Keratinocyte (primary cell): Measurements from ENCODE around the gene SDK1. TPM values are rescaled to one million over a fixed set of nuclear protein-coding genes. Genes with fewer than 3 reads are reported as not detected.

Experiments used
- DNase-seq: peaks from one replicate; pipeline ENCODE4 v3.0.0-alpha.2; 2011; ENCODE audit warnings: low read depth, missing footprints, low spot score
- FAIRE-seq: peaks from 2 replicates; lab custom pipeline; 2011; peaks lifted over from hg19 to GRCh38; lab: Jason Lieb, UNC
- H2AFZ ChIP-seq: 2 replicates; pipeline ENCODE4 v1.6.0; 2012; ENCODE audit warnings: low read length, control low read depth, inconsistent platforms; ENCODE audit not compliant: control insufficient read depth
- H3K27ac ChIP-seq: 2 replicates; pipeline ENCODE4 v1.5.1; 2011; ENCODE audit warnings: low read length; ENCODE audit not compliant: control insufficient read depth, insufficient read depth
- H3K27me3 ChIP-seq: 3 replicates; pipeline ENCODE4 v1.6.0; 2011; ENCODE audit warnings: low read length; ENCODE audit not compliant: control insufficient read depth, insufficient read depth; ENCODE audit errors: extremely low read depth
- H3K36me3 ChIP-seq, 2 experiments: 2 replicates in 1 of 2; 3 replicates in 1 of 2; pipeline ENCODE4 v1.5.1; 2011; ENCODE audit warnings: low read length in 2 of 2, mild to moderate bottlenecking in 1 of 2; ENCODE audit not compliant: control insufficient read depth in 2 of 2, insufficient read depth in 2 of 2; ENCODE audit errors: extremely low read depth in 1 of 2
- H3K4me1 ChIP-seq: 3 replicates; pipeline ENCODE4 v1.5.1; 2011; ENCODE audit warnings: low read length; ENCODE audit not compliant: control insufficient read depth, insufficient read depth; ENCODE audit errors: extremely low read depth
- H3K4me2 ChIP-seq: 3 replicates; pipeline ENCODE4 v1.6.0; 2011; ENCODE audit warnings: low read depth, low read length; ENCODE audit not compliant: control insufficient read depth, insufficient read depth; ENCODE audit errors: extremely low read depth
- H3K4me3 ChIP-seq, 3 experiments: fragments of 200-600 bp in 1 of 3; sonication (generic) in 1 of 3; 2 replicates in 2 of 3; 3 replicates in 1 of 3; pipeline ENCODE4 v1.5.1; 2011 to 2016; ENCODE audit warnings: low read length in 3 of 3, mild to moderate bottlenecking in 3 of 3, control low read depth in 2 of 3, inconsistent platforms in 1 of 3, low read depth in 1 of 3, mixed read lengths in 1 of 3, mixed run types in 1 of 3, moderate library complexity in 1 of 3; ENCODE audit not compliant: control insufficient read depth in 2 of 3, insufficient read depth in 2 of 3; ENCODE audit errors: extremely low read depth in 1 of 3
- H3K79me2 ChIP-seq: 2 replicates; pipeline ENCODE4 v1.6.0; 2012; ENCODE audit warnings: low read length; ENCODE audit not compliant: control insufficient read depth, insufficient read depth
- H3K9ac ChIP-seq: 3 replicates; pipeline ENCODE4 v1.6.0; 2011; ENCODE audit warnings: low read length; ENCODE audit not compliant: control insufficient read depth, insufficient read depth; ENCODE audit errors: extremely low read depth
- H3K9me1 ChIP-seq: 3 replicates; pipeline ENCODE4 v1.6.0; 2011; ENCODE audit warnings: low read length; ENCODE audit not compliant: control insufficient read depth, insufficient read depth; ENCODE audit errors: extremely low read depth
- H3K9me3 ChIP-seq: 2 replicates; pipeline ENCODE4 v1.5.1; 2012; ENCODE audit warnings: low read depth, low read length; ENCODE audit not compliant: control insufficient read depth
- H4K20me1 ChIP-seq: 3 replicates; pipeline ENCODE4 v1.6.0; 2011; ENCODE audit warnings: low read length; ENCODE audit not compliant: control insufficient read depth, insufficient read depth; ENCODE audit errors: extremely low read depth
- EZH2 ChIP-seq: IDR thresholded peaks from one replicate; pipeline ENCODE4 v1.6.1; 2012; ENCODE audit warnings: inconsistent platforms, mild to moderate bottlenecking, low read length, moderate library complexity
- dilution Hi-C: fragments of 300-500 bp; cut with MboI; formaldehyde crosslinking; loops from one replicate; pipeline ENCODE4 v1.7.0; 2020; ENCODE audit warnings: low sequenced_read_pairs; ENCODE audit not compliant: extremely low pct_ligation_motif_present
- polyA plus RNA-seq, 5 experiments: library from polyadenylated mRNA; depleted of rRNA in 3 of 5; stranded (reverse) in 3 of 5; stranded (forward) in 1 of 5; unstranded in 1 of 5; fragments of >200 nt; gene quantifications; 1 replicate in 1 of 5; 2 replicates in 3 of 5; 3 replicates in 1 of 5; pipeline versions ENCODE4 v1.2.1 to v1.2.3, GENCODE V29; 2011 to 2012; ENCODE audit warnings: missing spikeins in 2 of 5, low read depth in 1 of 5, low replicate concordance in 1 of 5
- TF ChIP-seq, protein P1 (sequence below), 3 experiments: IDR thresholded peaks in 1 of 3; conservative IDR thresholded peaks in 1 of 3; optimal IDR thresholded peaks in 1 of 3; 2 replicates in 2 of 3; 3 replicates in 1 of 3; pipeline versions ENCODE3 to v1.5.1; 2011; ENCODE audit warnings: low read length in 3 of 3, mild to moderate bottlenecking in 3 of 3, moderate library complexity in 2 of 3, control low read depth in 1 of 3, inconsistent platforms in 1 of 3; ENCODE audit not compliant: insufficient read depth in 2 of 3; ENCODE audit errors: extremely low read depth in 1 of 3

Gene SDK1
- polyA plus RNA-seq, 1 donor (not counting 4 experiments of a cell fraction or from before 2014, with no cell fraction given), result 0.66 TPM

GRCh38 chr7:4119848-4120247 is 818.8 kb downstream of the SDK1 start:
- H3K27ac ChIP-seq, result no peak overlapping the region
- FAIRE-seq, result no peak
- dilution Hi-C loops, result no loop called here
- no peak overlapping the region for H2AFZ ChIP-seq
- H3K9ac ChIP-seq, result no peak overlapping the region
- no peaks in the 10 kb centered on the region for H3K9me3 ChIP-seq
- no peak overlapping the region for H3K4me2 ChIP-seq
- TF ChIP-seq, protein P1, sequence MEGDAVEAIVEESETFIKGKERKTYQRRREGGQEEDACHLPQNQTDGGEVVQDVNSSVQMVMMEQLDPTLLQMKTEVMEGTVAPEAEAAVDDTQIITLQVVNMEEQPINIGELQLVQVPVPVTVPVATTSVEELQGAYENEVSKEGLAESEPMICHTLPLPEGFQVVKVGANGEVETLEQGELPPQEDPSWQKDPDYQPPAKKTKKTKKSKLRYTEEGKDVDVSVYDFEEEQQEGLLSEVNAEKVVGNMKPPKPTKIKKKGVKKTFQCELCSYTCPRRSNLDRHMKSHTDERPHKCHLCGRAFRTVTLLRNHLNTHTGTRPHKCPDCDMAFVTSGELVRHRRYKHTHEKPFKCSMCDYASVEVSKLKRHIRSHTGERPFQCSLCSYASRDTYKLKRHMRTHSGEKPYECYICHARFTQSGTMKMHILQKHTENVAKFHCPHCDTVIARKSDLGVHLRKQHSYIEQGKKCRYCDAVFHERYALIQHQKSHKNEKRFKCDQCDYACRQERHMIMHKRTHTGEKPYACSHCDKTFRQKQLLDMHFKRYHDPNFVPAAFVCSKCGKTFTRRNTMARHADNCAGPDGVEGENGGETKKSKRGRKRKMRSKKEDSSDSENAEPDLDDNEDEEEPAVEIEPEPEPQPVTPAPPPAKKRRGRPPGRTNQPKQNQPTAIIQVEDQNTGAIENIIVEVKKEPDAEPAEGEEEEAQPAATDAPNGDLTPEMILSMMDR (optimal IDR thresholded peaks at IDR 0.05 in 1 of 3, IDR thresholded peaks at IDR 0.05 in 1 of 3, conservative IDR thresholded peaks at IDR 0.05 in 1 of 3; ENCODE audit: extremely low read depth in 1 of 3, insufficient read depth in 2 of 3, low read length in 3 of 3), result no peak
- no peak for TF ChIP-seq EZH2
- peaks cover 0 to 3% of the 10 kb centered on the region in 2 experiments for H3K36me3 ChIP-seq
- no peaks in the 10 kb centered on the region for H3K79me2 ChIP-seq
- H3K4me1 ChIP-seq, result no peaks in the 10 kb centered on the region
- no peaks in the 10 kb centered on the region for H4K20me1 ChIP-seq
- no peaks in the 10 kb centered on the region for H3K9me1 ChIP-seq
- no peaks in the 10 kb centered on the region for H3K27me3 ChIP-seq
- no peak overlapping the region for H3K4me3 ChIP-seq
- DNase-seq, result no peak

DNA sequence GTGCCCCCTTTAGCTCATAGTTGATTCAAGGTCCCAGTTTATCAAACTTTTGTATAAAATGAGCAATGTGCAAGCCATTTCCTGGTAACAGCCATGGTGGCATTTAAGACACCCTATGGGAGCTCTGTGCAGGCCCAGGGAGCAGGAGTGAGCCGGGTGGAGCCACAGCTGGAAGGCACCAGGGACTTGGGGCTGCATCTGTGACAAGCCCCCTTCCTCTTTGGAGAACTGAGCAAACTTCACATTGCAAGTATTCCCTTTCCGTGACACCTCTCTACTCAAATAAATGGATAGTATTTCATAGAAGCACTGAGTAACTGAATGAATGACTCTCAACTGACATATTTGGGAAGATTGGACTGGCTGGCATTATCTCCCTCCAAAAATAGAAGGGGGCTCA is 822.3 kb downstream of the SDK1 start:
- no peaks in the 10 kb centered on the region for H4K20me1 ChIP-seq
- no peak overlapping the region for H3K4me2 ChIP-seq
- no peak for FAIRE-seq

More for the DNA sequence above, 822.3 kb downstream of the SDK1 start:
- Histone ChIP-seq H3K9me3 (no peaks in the 10 kb centered on the region), H3K27ac (no peak overlapping the region), H3K36me3 (no peaks in the 10 kb centered on the region), H3K79me2 (no peaks in the 10 kb centered on the region), H3K4me1 (no peaks in the 10 kb centered on the region), H3K27me3 (no peaks in the 10 kb centered on the region), H3K9ac (no peak overlapping the region), H3K9me1 (no peaks in the 10 kb centered on the region), H3K4me3 (no peak overlapping the region), H2AFZ (no peak overlapping the region)
- no peak for DNase-seq
- dilution Hi-C loops, result no loop called here
- TF ChIP-seq, protein P1 (optimal IDR thresholded peaks at IDR 0.05 in 1 of 3, IDR thresholded peaks at IDR 0.05 in 1 of 3, conservative IDR thresholded peaks at IDR 0.05 in 1 of 3; ENCODE audit: extremely low read depth in 1 of 3, insufficient read depth in 2 of 3, low read length in 3 of 3), result no peak
- no peak for TF ChIP-seq EZH2
